ENCODE results near the gene MYO10.

GRCh38 chr5:16896767-16897166 is 39.3 kb downstream of the MYO10 start:
- no peak for TF ChIP-seq CTCF (IDR thresholded peaks at IDR 0.05)
- TF ChIP-seq POLR2A (IDR thresholded peaks at IDR 0.05): no peak

Measured in tibial nerve (tissue), 3 donors.